Glutamatergic neuron (in vitro differentiated cells): ENCODE results near the gene REV3L. TPM values are rescaled to one million over a fixed set of nuclear protein-coding genes. Genes with fewer than 3 reads are reported as not detected.

Experiments
- DNase-seq: peaks from one replicate; pipeline ENCODE4 v3.0.0; 2022
- H3K27ac Mint-ChIP-seq: one replicate; pipeline ENCODE4 v1.8.0; 2020; ENCODE audit warnings: mild to moderate bottlenecking, mixed read lengths, inconsistent platforms; ENCODE audit not compliant: unreplicated experiment
- H3K27me3 Mint-ChIP-seq: one replicate; pipeline ENCODE4 v1.8.0; 2020; ENCODE audit warnings: mild to moderate bottlenecking, moderate library complexity, mixed read lengths, inconsistent platforms; ENCODE audit not compliant: unreplicated experiment
- H3K36me3 Mint-ChIP-seq: one replicate; pipeline ENCODE4 v1.8.0; 2020; ENCODE audit warnings: mild to moderate bottlenecking, mixed read lengths, inconsistent platforms; ENCODE audit not compliant: unreplicated experiment
- H3K4me1 Mint-ChIP-seq: one replicate; pipeline ENCODE4 v1.8.0; 2020; ENCODE audit warnings: mild to moderate bottlenecking, low read depth, mixed read lengths, inconsistent platforms; ENCODE audit not compliant: unreplicated experiment
- H3K4me3 Mint-ChIP-seq: one replicate; pipeline ENCODE4 v1.8.0; 2020; ENCODE audit warnings: mild to moderate bottlenecking, mixed read lengths, inconsistent platforms; ENCODE audit not compliant: unreplicated experiment
- H3K9me3 Mint-ChIP-seq: one replicate; pipeline ENCODE4 v1.8.0; 2020; ENCODE audit warnings: mild to moderate bottlenecking, moderate library complexity, mixed read lengths, inconsistent platforms; ENCODE audit not compliant: unreplicated experiment
- total RNA-seq: library from RNA; stranded (reverse); fragmentation: NEBNext Ultra II Directional; extraction: Animal tissue kit (Norgen Biotek cat#: 25700); gene quantifications from one replicate; pipeline ENCODE4 v1.2.1, GENCODE V29; 2021; ENCODE audit not compliant: unreplicated experiment
- TF ChIP-seq, protein P1 (sequence below): fragments of 200-600 bp; sonication (generic); IDR thresholded peaks from one replicate; pipeline ENCODE4 v1.5.0; 2021; ENCODE audit not compliant: partially characterized antibody, unreplicated experiment

REV3L gene
- total RNA-seq, 1 donor from 2014 or later: 33.3 TPM

GRCh38 chr6:111381728-111382127, 101.3 kb downstream of the REV3L start:
- no peak for DNase-seq
- Mint-ChIP-seq H3K9me3 (no peaks in the 10 kb centered on the region), H3K27ac (no peak overlapping the region), H3K4me1 (no peaks in the 10 kb centered on the region), H3K36me3 (peaks cover 17% of the 10 kb centered on the region), H3K27me3 (no peaks in the 10 kb centered on the region), H3K4me3 (no peak overlapping the region)
- TF ChIP-seq, protein P1, sequence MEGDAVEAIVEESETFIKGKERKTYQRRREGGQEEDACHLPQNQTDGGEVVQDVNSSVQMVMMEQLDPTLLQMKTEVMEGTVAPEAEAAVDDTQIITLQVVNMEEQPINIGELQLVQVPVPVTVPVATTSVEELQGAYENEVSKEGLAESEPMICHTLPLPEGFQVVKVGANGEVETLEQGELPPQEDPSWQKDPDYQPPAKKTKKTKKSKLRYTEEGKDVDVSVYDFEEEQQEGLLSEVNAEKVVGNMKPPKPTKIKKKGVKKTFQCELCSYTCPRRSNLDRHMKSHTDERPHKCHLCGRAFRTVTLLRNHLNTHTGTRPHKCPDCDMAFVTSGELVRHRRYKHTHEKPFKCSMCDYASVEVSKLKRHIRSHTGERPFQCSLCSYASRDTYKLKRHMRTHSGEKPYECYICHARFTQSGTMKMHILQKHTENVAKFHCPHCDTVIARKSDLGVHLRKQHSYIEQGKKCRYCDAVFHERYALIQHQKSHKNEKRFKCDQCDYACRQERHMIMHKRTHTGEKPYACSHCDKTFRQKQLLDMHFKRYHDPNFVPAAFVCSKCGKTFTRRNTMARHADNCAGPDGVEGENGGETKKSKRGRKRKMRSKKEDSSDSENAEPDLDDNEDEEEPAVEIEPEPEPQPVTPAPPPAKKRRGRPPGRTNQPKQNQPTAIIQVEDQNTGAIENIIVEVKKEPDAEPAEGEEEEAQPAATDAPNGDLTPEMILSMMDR: no peak

DNA sequence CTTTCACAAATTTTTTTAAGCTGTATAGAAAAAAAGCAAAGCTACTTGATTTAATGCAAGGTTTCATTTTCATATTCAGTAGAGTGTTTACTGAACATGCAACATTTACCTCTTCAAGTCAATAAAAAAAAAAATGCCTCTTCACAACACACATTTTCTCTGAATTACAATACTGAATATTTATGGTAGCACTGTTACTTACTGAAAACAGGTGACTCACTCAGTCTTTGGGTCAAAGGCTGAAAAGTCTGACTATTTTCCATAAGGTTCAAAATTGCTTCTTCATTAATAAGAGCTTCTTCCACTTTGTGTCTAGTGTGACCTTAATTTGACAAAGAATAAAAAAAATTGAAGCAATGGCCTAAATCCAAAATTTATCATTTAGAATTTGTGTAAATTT, 101.9 kb downstream of the REV3L start:
- Mint-ChIP-seq H3K27me3 (no peaks in the 10 kb centered on the region), H3K27ac (no peak overlapping the region), H3K36me3 (peaks cover 17% of the 10 kb centered on the region), H3K9me3 (no peaks in the 10 kb centered on the region), H3K4me1 (no peaks in the 10 kb centered on the region), H3K4me3 (no peak overlapping the region)
- TF ChIP-seq, protein P1: no peak
- no peak for DNase-seq

DNA sequence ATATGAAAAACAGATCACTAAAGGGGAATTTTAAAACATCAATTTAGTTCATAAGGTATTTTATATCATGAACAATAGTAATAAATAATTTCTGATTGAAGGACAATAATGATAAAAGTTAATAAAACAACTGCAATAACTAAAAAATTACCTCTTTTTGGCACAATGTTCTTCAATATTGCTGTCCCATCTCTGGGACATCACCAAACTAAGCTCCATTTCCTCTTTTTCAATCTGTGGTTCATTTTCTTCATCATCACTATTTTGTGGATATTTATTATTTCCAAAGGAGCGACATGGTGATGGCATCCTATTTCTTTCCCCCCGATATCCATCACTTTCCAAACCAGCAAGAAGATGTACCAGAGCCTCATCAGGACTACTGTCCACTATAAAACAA, 103.2 kb downstream of the REV3L start:
- Mint-ChIP-seq H3K9me3 (no peaks in the 10 kb centered on the region), H3K27me3 (no peaks in the 10 kb centered on the region), H3K36me3 (peaks cover 14% of the 10 kb centered on the region), H3K27ac (no peak overlapping the region), H3K4me1 (no peaks in the 10 kb centered on the region), H3K4me3 (no peak overlapping the region)
- TF ChIP-seq, protein P1: no peak
- no peak for DNase-seq

DNA sequence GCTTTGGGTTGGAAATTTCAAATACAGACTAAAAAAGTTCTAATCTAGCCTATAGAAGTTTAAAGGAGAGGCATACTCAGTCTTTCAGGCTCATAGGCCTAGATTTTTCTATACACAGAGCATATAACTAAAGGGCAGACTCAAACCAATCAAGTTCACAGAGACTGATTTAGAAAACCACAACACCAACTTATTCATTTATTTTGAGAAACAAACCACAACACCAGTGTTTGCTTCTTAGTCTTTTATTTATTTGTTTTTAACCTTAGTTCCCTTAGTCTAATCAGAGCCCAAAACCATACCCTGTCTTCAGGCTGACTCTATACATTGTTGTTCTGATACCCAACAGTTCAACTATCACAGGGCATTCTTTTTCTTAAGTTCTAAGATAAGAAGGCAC, 103.7 kb downstream of the REV3L start:
- no peak for DNase-seq
- H3K27ac Mint-ChIP-seq: no peak overlapping the region
- peaks cover 9% of the 10 kb centered on the region for H3K36me3 Mint-ChIP-seq
- no peaks in the 10 kb centered on the region for H3K4me1 Mint-ChIP-seq
- no peaks in the 10 kb centered on the region for H3K27me3 Mint-ChIP-seq
- H3K9me3 Mint-ChIP-seq: no peaks in the 10 kb centered on the region
- TF ChIP-seq, protein P1: no peak
- no peak overlapping the region for H3K4me3 Mint-ChIP-seq

DNA sequence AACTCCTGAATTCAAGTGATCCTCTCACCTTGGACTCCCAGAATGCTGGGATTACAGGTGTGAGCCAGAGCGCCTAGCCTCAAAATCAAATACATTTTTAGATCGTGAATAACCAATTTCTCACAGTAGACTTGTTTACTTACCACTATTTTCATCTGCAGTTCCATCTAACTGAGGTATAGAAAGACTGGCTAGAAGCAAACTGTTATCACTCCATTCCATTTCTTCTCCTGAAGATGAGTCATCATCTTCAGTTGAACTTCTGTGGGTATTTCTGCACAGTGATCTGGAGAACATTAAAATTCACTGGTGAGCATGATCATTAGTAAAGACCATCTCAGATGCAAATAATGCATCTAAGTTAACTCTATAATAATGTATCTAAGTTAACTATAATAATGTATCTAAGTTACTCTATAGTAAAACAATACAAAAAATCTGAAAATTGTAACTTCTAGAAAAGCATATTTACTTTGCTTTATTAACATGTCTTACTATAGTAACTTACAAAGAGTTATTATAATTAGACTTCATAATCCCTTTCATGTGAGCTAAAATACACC, 105.4 kb downstream of the REV3L start:
- Mint-ChIP-seq H3K4me3 (no peak overlapping the region), H3K4me1 (no peaks in the 10 kb centered on the region)

More for the DNA sequence above, 105.4 kb downstream of the REV3L start:
- Mint-ChIP-seq H3K9me3 (no peaks in the 10 kb centered on the region), H3K36me3 (no peaks in the 10 kb centered on the region), H3K27ac (no peak overlapping the region), H3K27me3 (no peaks in the 10 kb centered on the region)
- no peak for DNase-seq
- TF ChIP-seq, protein P1: no peak
